ENCODE data around the gene TRPV6. TPM values are rescaled to one million over a fixed set of nuclear protein-coding genes. Genes with fewer than 3 reads are reported as not detected.

TRPV6 gene
- total RNA-seq, 1 experiment from 2014 or later: 1.7 TPM

DNA sequence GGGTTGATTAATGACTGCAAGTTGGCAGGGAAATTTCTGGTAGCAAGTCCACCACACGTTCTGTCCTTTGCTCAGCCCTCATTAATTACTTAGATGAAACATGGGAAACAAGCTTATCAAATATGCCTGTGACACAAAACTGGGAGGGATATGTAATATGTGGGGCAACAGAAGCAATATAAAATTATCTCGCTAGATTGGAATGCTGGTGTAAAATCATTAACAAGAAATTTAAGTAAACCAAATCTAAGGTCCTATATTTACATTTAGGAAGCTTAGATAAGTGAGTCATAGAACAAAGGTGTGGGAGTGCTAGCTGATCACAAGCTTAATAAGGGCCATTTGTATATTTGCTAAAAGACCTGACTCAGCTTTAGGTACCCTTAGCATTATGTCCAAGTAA lies 24.5 kb upstream of the TRPV6 start:
- TF ChIP-seq EGR1 (IDR thresholded peaks at IDR 0.05; ENCODE audit: low read depth) (no peak), EZH2phosphoT487 (IDR thresholded peaks at IDR 0.05; ENCODE audit: borderline replicate concordance) (no peak), TCF7L2 (IDR thresholded peaks at IDR 0.05; ENCODE audit: borderline replicate concordance, extremely low read depth, insufficient read depth, insufficient read length) (no peak), SIN3A (IDR thresholded peaks at IDR 0.05; ENCODE audit: low read depth) (no peak), ZNF274 (IDR thresholded peaks at IDR 0.05; ENCODE audit: low read depth, low read length) (no peak), ELF1 (IDR thresholded peaks at IDR 0.05; ENCODE audit: borderline replicate concordance, low read depth) (no peak), ZFX (IDR thresholded peaks at IDR 0.05) (no peak), JUND (IDR thresholded peaks at IDR 0.05) (no peak), SP1 (IDR thresholded peaks at IDR 0.05; ENCODE audit: low read depth) (no peak), YY1 (IDR thresholded peaks at IDR 0.05; ENCODE audit: extremely low read depth, insufficient replicate concordance, low read depth, low read length) (no peak), RAD21 (IDR thresholded peaks at IDR 0.05; ENCODE audit: low read depth) (no peak), CEBPB (IDR thresholded peaks at IDR 0.05; ENCODE audit: low read depth) (no peak), POLR2A (IDR thresholded peaks at IDR 0.05; ENCODE audit: borderline replicate concordance, extremely low read depth, insufficient read depth, insufficient read length) (no peak), SRF (IDR thresholded peaks at IDR 0.05; ENCODE audit: low read depth) (no peak), FOSL1 (IDR thresholded peaks at IDR 0.05; ENCODE audit: low read depth) (no peak)
- TF ChIP-seq, protein P1, sequence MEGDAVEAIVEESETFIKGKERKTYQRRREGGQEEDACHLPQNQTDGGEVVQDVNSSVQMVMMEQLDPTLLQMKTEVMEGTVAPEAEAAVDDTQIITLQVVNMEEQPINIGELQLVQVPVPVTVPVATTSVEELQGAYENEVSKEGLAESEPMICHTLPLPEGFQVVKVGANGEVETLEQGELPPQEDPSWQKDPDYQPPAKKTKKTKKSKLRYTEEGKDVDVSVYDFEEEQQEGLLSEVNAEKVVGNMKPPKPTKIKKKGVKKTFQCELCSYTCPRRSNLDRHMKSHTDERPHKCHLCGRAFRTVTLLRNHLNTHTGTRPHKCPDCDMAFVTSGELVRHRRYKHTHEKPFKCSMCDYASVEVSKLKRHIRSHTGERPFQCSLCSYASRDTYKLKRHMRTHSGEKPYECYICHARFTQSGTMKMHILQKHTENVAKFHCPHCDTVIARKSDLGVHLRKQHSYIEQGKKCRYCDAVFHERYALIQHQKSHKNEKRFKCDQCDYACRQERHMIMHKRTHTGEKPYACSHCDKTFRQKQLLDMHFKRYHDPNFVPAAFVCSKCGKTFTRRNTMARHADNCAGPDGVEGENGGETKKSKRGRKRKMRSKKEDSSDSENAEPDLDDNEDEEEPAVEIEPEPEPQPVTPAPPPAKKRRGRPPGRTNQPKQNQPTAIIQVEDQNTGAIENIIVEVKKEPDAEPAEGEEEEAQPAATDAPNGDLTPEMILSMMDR (IDR thresholded peaks at IDR 0.05 in 2 of 3, conservative IDR thresholded peaks at IDR 0.05 in 1 of 3; ENCODE audit: borderline replicate concordance in 1 of 3, insufficient read depth in 1 of 3, low read depth in 2 of 3, low read length in 2 of 3): no peak
- TF ChIP-seq, protein P2, sequence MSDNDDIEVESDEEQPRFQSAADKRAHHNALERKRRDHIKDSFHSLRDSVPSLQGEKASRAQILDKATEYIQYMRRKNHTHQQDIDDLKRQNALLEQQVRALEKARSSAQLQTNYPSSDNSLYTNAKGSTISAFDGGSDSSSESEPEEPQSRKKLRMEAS (IDR thresholded peaks at IDR 0.05): no peak
- TF ChIP-seq, protein P3, sequence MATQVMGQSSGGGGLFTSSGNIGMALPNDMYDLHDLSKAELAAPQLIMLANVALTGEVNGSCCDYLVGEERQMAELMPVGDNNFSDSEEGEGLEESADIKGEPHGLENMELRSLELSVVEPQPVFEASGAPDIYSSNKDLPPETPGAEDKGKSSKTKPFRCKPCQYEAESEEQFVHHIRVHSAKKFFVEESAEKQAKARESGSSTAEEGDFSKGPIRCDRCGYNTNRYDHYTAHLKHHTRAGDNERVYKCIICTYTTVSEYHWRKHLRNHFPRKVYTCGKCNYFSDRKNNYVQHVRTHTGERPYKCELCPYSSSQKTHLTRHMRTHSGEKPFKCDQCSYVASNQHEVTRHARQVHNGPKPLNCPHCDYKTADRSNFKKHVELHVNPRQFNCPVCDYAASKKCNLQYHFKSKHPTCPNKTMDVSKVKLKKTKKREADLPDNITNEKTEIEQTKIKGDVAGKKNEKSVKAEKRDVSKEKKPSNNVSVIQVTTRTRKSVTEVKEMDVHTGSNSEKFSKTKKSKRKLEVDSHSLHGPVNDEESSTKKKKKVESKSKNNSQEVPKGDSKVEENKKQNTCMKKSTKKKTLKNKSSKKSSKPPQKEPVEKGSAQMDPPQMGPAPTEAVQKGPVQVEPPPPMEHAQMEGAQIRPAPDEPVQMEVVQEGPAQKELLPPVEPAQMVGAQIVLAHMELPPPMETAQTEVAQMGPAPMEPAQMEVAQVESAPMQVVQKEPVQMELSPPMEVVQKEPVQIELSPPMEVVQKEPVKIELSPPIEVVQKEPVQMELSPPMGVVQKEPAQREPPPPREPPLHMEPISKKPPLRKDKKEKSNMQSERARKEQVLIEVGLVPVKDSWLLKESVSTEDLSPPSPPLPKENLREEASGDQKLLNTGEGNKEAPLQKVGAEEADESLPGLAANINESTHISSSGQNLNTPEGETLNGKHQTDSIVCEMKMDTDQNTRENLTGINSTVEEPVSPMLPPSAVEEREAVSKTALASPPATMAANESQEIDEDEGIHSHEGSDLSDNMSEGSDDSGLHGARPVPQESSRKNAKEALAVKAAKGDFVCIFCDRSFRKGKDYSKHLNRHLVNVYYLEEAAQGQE (IDR thresholded peaks at IDR 0.05; ENCODE audit: low read depth): no peak
- TF ChIP-seq, protein P4, sequence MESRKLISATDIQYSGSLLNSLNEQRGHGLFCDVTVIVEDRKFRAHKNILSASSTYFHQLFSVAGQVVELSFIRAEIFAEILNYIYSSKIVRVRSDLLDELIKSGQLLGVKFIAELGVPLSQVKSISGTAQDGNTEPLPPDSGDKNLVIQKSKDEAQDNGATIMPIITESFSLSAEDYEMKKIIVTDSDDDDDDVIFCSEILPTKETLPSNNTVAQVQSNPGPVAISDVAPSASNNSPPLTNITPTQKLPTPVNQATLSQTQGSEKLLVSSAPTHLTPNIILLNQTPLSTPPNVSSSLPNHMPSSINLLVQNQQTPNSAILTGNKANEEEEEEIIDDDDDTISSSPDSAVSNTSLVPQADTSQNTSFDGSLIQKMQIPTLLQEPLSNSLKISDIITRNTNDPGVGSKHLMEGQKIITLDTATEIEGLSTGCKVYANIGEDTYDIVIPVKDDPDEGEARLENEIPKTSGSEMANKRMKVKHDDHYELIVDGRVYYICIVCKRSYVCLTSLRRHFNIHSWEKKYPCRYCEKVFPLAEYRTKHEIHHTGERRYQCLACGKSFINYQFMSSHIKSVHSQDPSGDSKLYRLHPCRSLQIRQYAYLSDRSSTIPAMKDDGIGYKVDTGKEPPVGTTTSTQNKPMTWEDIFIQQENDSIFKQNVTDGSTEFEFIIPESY (IDR thresholded peaks at IDR 0.05; ENCODE audit: extremely low read depth, insufficient replicate concordance, low read length): no peak
- Histone ChIP-seq H3K4me3 (replicated peaks in 1 of 2; ENCODE audit: low read depth in 1 of 2, low read length in 2 of 2) (no peak overlapping the region), H3K4me1 (ENCODE audit: control insufficient read depth in 1 of 2, insufficient read depth in 2 of 2, low read length in 2 of 2) (no peaks in the 10 kb centered on the region), H3K4me2 (ENCODE audit: low read length) (no peak overlapping the region), H3K27me3 (ENCODE audit: insufficient read depth, low read length) (peaks cover 7% of the 10 kb centered on the region; the same call in 1 of the 2 replicates), H3K9ac (ENCODE audit: low read length) (no peak overlapping the region), H4K20me1 (ENCODE audit: insufficient read depth) (no peaks in the 10 kb centered on the region), H2AFZ (ENCODE audit: low read depth, low read length, poor library complexity, severe bottlenecking) (no peak overlapping the region), H3K79me2 (ENCODE audit: insufficient read depth, low read length) (no peaks in the 10 kb centered on the region), H3K36me3 (ENCODE audit: control insufficient read depth in 1 of 2, insufficient read depth in 2 of 2, low read length in 2 of 2) (no peaks in the 10 kb centered on the region), H3K27ac (ENCODE audit: low read depth, low read length) (no peak overlapping the region), H3K9me2 (ENCODE audit: insufficient read depth) (no peaks in the 10 kb centered on the region), H3K9me3 (ENCODE audit: control insufficient read depth in 1 of 2, insufficient read depth in 1 of 2, low read depth in 1 of 2, low read length in 2 of 2) (no peaks in the 10 kb centered on the region)
- intact Hi-C loops (cut with micrococcal nuclease): no loop called here
- ChIA-PET POLR2A (interaction anchor here (0.9 kb wide), 1 partner anchor 16 kb away, joined by 3 read pairs; no protein-coding TSS in a partner anchor), RAD21 (ENCODE audit: low non-redundant PET in 1 of 2, low total read pairs in 2 of 2, uncharacterized antibody in 2 of 2, unreplicated experiment in 2 of 2) (interaction anchor here in 1 of 2 experiments (1.2 kb wide), 1 partner anchor 51 kb away, joined by 5 read pairs; no protein-coding TSS in a partner anchor), CTCF (interaction anchor here (0.8 to 2.1 kb wide), 14 partner anchors 10 to 305 kb away, joined by 3 to 13 read pairs (median 5); partner anchors contain the start of gene KEL)
- ATAC-seq (no peak), DNase-seq (ENCODE audit: low read depth, low spot score) (no peak)
- BruUV-seq (replicated peaks): no TSS peak
